WTC11 (cell line): ENCODE data around the gene TNNT2. TPM values are rescaled to one million over a fixed set of nuclear protein-coding genes. Genes with fewer than 3 reads are reported as not detected.

Experiments
- ATAC-seq: fragments of 200-7000 bp; cut with Tn5 transposase; 2 replicates; pipeline ENCODE4 v1.10.0; 2021; ENCODE audit warnings: mild to moderate bottlenecking, moderate library complexity
- CTCF ChIA-PET: fragments of 300-600 bp; sonication (Branson Sonifier 250); formaldehyde crosslinking; loops from one replicate; lab custom pipeline; 2021; ENCODE audit warnings: antibody characterized with exemption; lab: Charles Lee
- POLR2A ChIA-PET: fragments of 350-600 bp; sonication (Branson Sonifier 250); formaldehyde crosslinking; loops from one replicate; lab custom pipeline; 2021; ENCODE audit warnings: antibody characterized with exemption; lab: Charles Lee
- DNase-seq: peaks from one replicate; pipeline ENCODE4 v3.0.0; 2021; ENCODE audit warnings: low spot score
- H3K27ac Mint-ChIP-seq: 2 replicates; pipeline ENCODE4 v1.8.0; 2021; ENCODE audit warnings: mixed read lengths
- H3K27me3 Mint-ChIP-seq: 2 replicates; pipeline ENCODE4 v1.8.0; 2021; ENCODE audit warnings: low read depth, mild to moderate bottlenecking, moderate library complexity, mixed read lengths
- H3K36me3 Mint-ChIP-seq: 2 replicates; pipeline ENCODE4 v1.8.0; 2021; ENCODE audit warnings: mixed read lengths
- H3K4me1 Mint-ChIP-seq: 2 replicates; pipeline ENCODE4 v1.8.0; 2022; ENCODE audit warnings: mixed read lengths
- H3K4me3 Mint-ChIP-seq: 2 replicates; pipeline ENCODE4 v1.8.0; 2021; ENCODE audit warnings: mild to moderate bottlenecking, moderate library complexity, mixed read lengths
- H3K9me3 Mint-ChIP-seq: 2 replicates; pipeline ENCODE4 v1.8.0; 2021; ENCODE audit warnings: mixed read lengths
- ATF1 ChIP-seq: sonication (generic); formaldehyde crosslinking; IDR thresholded peaks from 2 replicates; pipeline ENCODE4 v1.8.1; 2023; ENCODE audit warnings: mild to moderate bottlenecking, moderate library complexity, missing genetic modification reagents
- ATF2 ChIP-seq: sonication (generic); formaldehyde crosslinking; IDR thresholded peaks from 2 replicates; pipeline ENCODE4 v1.8.1; 2022; ENCODE audit warnings: low read depth, missing genetic modification reagents, borderline replicate concordance
- E2F1 ChIP-seq: sonication (generic); formaldehyde crosslinking; IDR thresholded peaks from 2 replicates; pipeline ENCODE4 v1.8.0; 2022; ENCODE audit warnings: mild to moderate bottlenecking, missing genetic modification reagents
- FOXK1 ChIP-seq: sonication (generic); formaldehyde crosslinking; IDR thresholded peaks from 2 replicates; pipeline ENCODE4 v1.8.0; 2022; ENCODE audit warnings: mild to moderate bottlenecking, moderate library complexity, missing genetic modification reagents
- FOXP1 ChIP-seq: sonication (generic); formaldehyde crosslinking; IDR thresholded peaks from 2 replicates; pipeline ENCODE4 v1.8.0; 2022; ENCODE audit warnings: missing genetic modification reagents, mild to moderate bottlenecking, moderate library complexity, borderline replicate concordance
- KAT7 ChIP-seq: sonication (generic); formaldehyde crosslinking; IDR thresholded peaks from 2 replicates; pipeline ENCODE4 v1.8.1; 2023; ENCODE audit warnings: missing genetic modification reagents, mild to moderate bottlenecking, borderline replicate concordance
- MXD4 ChIP-seq: fragments of 250-450 bp; sonication (Bioruptor Pico); IDR thresholded peaks from 2 replicates; pipeline ENCODE4 v1.8.0; 2021; ENCODE audit warnings: mild to moderate bottlenecking, moderate library complexity, borderline replicate concordance
- NFE2L1 ChIP-seq: sonication (generic); formaldehyde crosslinking; IDR thresholded peaks from 2 replicates; pipeline ENCODE4 v1.8.1; 2023; ENCODE audit warnings: missing genetic modification reagents
- NR3C1 ChIP-seq: sonication (generic); formaldehyde crosslinking; conservative IDR thresholded peaks from 2 replicates; pipeline ENCODE4 v1.8.1; 2023; ENCODE audit warnings: low read depth, mild to moderate bottlenecking, missing genetic modification reagents
- PREB ChIP-seq: sonication (generic); formaldehyde crosslinking; IDR thresholded peaks from 2 replicates; pipeline ENCODE4 v1.8.1; 2022; ENCODE audit warnings: mild to moderate bottlenecking, missing genetic modification reagents, moderate library complexity, borderline replicate concordance
- RELA ChIP-seq: sonication (generic); formaldehyde crosslinking; IDR thresholded peaks from 2 replicates; pipeline ENCODE4 v1.8.1; 2022; ENCODE audit warnings: missing genetic modification reagents, mild to moderate bottlenecking, borderline replicate concordance
- RORB ChIP-seq: fragments of 250-450 bp; sonication (Bioruptor Pico); IDR thresholded peaks from 2 replicates; pipeline ENCODE4 v1.9.0; 2021; ENCODE audit warnings: mild to moderate bottlenecking
- SMAD3 ChIP-seq: sonication (generic); formaldehyde crosslinking; IDR thresholded peaks from 2 replicates; pipeline ENCODE4 v1.8.0; 2022; ENCODE audit warnings: missing genetic modification reagents, mild to moderate bottlenecking, borderline replicate concordance
- SMAD4 ChIP-seq: sonication (generic); formaldehyde crosslinking; IDR thresholded peaks from 2 replicates; pipeline ENCODE4 v1.8.0; 2022; ENCODE audit warnings: mild to moderate bottlenecking, missing genetic modification reagents
- SP1 ChIP-seq: sonication (generic); formaldehyde crosslinking; conservative IDR thresholded peaks from 2 replicates; pipeline ENCODE4 v1.8.1; 2022; ENCODE audit warnings: missing genetic modification reagents
- TEAD1 ChIP-seq: sonication (generic); formaldehyde crosslinking; IDR thresholded peaks from 2 replicates; pipeline ENCODE4 v1.8.0; 2022; ENCODE audit warnings: mild to moderate bottlenecking, missing genetic modification reagents
- ZNF232 ChIP-seq: sonication (generic); formaldehyde crosslinking; IDR thresholded peaks from 2 replicates; pipeline ENCODE4 v1.8.0; 2022; ENCODE audit warnings: mild to moderate bottlenecking, missing genetic modification reagents
- total RNA-seq: library from RNA; stranded (reverse); gene quantifications from 3 replicates; pipeline ENCODE4 v1.2.3, GENCODE V29; 2021
- TF ChIP-seq, protein P1 (sequence below): sonication (generic); formaldehyde crosslinking; IDR thresholded peaks from 2 replicates; pipeline ENCODE4 v1.8.0; 2023; ENCODE audit warnings: missing genetic modification reagents, mild to moderate bottlenecking, borderline replicate concordance
- TF ChIP-seq, protein P2 (sequence below): sonication (generic); formaldehyde crosslinking; conservative IDR thresholded peaks from 2 replicates; pipeline ENCODE4 v1.8.1; 2022; ENCODE audit warnings: mild to moderate bottlenecking, missing genetic modification reagents
- TF ChIP-seq, protein P3 (sequence below): sonication (generic); formaldehyde crosslinking; conservative IDR thresholded peaks from 2 replicates; pipeline ENCODE4 v1.8.1; 2023; ENCODE audit warnings: mild to moderate bottlenecking, low read depth, missing genetic modification reagents, moderate library complexity

The TNNT2 gene
- total RNA-seq, 1 experiment from 2014 or later = 6.1 TPM

DNA sequence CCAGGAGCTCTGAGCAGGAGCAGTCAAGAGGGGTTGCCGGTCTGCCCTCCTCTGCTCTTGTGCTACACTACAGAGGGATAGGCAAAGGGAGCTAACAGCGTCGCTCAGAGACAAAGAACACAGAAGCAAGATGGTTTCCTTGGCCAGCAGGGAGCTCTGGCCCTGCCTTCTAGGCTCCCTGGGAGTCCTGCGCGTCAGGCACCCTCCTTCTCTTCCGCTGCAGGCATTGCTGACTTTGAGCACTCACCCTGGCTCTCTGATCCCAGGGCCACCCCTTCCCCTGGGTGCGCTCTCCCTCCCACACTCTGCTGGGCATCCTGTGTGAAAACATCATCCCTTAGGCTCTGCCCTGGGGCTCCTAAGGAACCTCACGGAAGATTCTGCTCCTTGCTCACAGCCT lies 43.6 kb upstream of the TNNT2 start:
- Mint-ChIP-seq H3K4me1 (peaks cover 9% of the 10 kb centered on the region), H3K4me3 (no peak overlapping the region), H3K36me3 (peaks cover 5% of the 10 kb centered on the region; the same call in 1 of the 2 replicates), H3K27ac (no peak overlapping the region), H3K9me3 (peaks cover 11% of the 10 kb centered on the region), H3K27me3 (peaks cover 6% of the 10 kb centered on the region)
- ChIA-PET CTCF (interaction anchor here (1.0 to 2.0 kb wide), 6 partner anchors 12 to 35 kb away, joined by 3 to 10 read pairs (median 4); no protein-coding TSS in a partner anchor), POLR2A (no interaction called here)
- ATAC-seq (peak; percentile 31; the same call in 1 of the 2 replicates), DNase-seq (no peak)
- TF ChIP-seq RELA (CRISPR knock-in tag) (no peak), ATF1 (CRISPR knock-in tag) (no peak), SP1 (CRISPR knock-in tag) (no peak), NR3C1 (CRISPR knock-in tag) (no peak), FOXP1 (CRISPR knock-in tag) (no peak), KAT7 (no peak), TEAD1 (CRISPR knock-in tag) (no peak), RORB (CRISPR knock-in tag) (no peak), SMAD4 (CRISPR knock-in tag) (no peak), ZNF232 (CRISPR knock-in tag) (no peak), MXD4 (CRISPR knock-in tag) (no peak), E2F1 (CRISPR knock-in tag) (no peak), PREB (CRISPR knock-in tag) (no peak), ATF2 (CRISPR knock-in tag) (no peak), SMAD3 (CRISPR knock-in tag) (no peak), FOXK1 (CRISPR knock-in tag) (no peak), NFE2L1 (no peak)
- TF ChIP-seq, protein P1, sequence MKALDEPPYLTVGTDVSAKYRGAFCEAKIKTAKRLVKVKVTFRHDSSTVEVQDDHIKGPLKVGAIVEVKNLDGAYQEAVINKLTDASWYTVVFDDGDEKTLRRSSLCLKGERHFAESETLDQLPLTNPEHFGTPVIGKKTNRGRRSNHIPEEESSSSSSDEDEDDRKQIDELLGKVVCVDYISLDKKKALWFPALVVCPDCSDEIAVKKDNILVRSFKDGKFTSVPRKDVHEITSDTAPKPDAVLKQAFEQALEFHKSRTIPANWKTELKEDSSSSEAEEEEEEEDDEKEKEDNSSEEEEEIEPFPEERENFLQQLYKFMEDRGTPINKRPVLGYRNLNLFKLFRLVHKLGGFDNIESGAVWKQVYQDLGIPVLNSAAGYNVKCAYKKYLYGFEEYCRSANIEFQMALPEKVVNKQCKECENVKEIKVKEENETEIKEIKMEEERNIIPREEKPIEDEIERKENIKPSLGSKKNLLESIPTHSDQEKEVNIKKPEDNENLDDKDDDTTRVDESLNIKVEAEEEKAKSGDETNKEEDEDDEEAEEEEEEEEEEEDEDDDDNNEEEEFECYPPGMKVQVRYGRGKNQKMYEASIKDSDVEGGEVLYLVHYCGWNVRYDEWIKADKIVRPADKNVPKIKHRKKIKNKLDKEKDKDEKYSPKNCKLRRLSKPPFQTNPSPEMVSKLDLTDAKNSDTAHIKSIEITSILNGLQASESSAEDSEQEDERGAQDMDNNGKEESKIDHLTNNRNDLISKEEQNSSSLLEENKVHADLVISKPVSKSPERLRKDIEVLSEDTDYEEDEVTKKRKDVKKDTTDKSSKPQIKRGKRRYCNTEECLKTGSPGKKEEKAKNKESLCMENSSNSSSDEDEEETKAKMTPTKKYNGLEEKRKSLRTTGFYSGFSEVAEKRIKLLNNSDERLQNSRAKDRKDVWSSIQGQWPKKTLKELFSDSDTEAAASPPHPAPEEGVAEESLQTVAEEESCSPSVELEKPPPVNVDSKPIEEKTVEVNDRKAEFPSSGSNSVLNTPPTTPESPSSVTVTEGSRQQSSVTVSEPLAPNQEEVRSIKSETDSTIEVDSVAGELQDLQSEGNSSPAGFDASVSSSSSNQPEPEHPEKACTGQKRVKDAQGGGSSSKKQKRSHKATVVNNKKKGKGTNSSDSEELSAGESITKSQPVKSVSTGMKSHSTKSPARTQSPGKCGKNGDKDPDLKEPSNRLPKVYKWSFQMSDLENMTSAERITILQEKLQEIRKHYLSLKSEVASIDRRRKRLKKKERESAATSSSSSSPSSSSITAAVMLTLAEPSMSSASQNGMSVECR (CRISPR knock-in tag) = no peak
- TF ChIP-seq, protein P2, sequence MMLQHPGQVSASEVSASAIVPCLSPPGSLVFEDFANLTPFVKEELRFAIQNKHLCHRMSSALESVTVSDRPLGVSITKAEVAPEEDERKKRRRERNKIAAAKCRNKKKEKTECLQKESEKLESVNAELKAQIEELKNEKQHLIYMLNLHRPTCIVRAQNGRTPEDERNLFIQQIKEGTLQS (CRISPR knock-in tag) = no peak
- TF ChIP-seq, protein P3, sequence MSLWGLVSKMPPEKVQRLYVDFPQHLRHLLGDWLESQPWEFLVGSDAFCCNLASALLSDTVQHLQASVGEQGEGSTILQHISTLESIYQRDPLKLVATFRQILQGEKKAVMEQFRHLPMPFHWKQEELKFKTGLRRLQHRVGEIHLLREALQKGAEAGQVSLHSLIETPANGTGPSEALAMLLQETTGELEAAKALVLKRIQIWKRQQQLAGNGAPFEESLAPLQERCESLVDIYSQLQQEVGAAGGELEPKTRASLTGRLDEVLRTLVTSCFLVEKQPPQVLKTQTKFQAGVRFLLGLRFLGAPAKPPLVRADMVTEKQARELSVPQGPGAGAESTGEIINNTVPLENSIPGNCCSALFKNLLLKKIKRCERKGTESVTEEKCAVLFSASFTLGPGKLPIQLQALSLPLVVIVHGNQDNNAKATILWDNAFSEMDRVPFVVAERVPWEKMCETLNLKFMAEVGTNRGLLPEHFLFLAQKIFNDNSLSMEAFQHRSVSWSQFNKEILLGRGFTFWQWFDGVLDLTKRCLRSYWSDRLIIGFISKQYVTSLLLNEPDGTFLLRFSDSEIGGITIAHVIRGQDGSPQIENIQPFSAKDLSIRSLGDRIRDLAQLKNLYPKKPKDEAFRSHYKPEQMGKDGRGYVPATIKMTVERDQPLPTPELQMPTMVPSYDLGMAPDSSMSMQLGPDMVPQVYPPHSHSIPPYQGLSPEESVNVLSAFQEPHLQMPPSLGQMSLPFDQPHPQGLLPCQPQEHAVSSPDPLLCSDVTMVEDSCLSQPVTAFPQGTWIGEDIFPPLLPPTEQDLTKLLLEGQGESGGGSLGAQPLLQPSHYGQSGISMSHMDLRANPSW (CRISPR knock-in tag) = no peak
